Tongue (tissue), 2 donors: ENCODE data around the gene AUH. TPM values are rescaled to one million over a fixed set of nuclear protein-coding genes. Genes with fewer than 3 reads are reported as not detected.

Experiments used
- DNase-seq: peaks from one replicate; pipeline ENCODE4 v3.0.0-alpha.2; 2015
- total RNA-seq: library from RNA; depleted of rRNA; stranded (reverse); fragments of >200 nt; gene quantifications from one replicate; pipeline ENCODE4 v1.2.3, GENCODE V29; 2014

The AUH gene
- total RNA-seq, 1 donor from 2014 or later = 43.8 TPM

GRCh38 chr9:91164724-91165520, 196.8 kb downstream of the AUH start:
- peak; percentile 86 for DNase-seq

Other genes starting within 250 kb of the AUH start
- gene NFIL3, start 61.9 kb upstream of the AUH start, total RNA-seq = 20.4 TPM